ENCODE measurements around the gene LOXHD1. TPM values are rescaled to one million over a fixed set of nuclear protein-coding genes. Genes with fewer than 3 reads are reported as not detected.

The LOXHD1 gene
- total RNA-seq, 1 donor from 2014 or later, result 0.23 TPM

GRCh38 chr18:46475390-46475752 lies 181.6 kb downstream of the LOXHD1 start:
- Mint-ChIP-seq H3K4me1 (ENCODE audit: unreplicated experiment) (peaks cover 13% of the 10 kb centered on the region), H3K4me3 (ENCODE audit: unreplicated experiment) (no peak overlapping the region), H3K36me3 (ENCODE audit: low read depth, unreplicated experiment) (no peaks in the 10 kb centered on the region), H3K9me3 (ENCODE audit: unreplicated experiment) (no peaks in the 10 kb centered on the region), H3K27me3 (ENCODE audit: unreplicated experiment) (peaks cover 4% of the 10 kb centered on the region), H3K27ac (ENCODE audit: unreplicated experiment) (no peak overlapping the region)
- TF ChIP-seq CTCF (IDR thresholded peaks at IDR 0.05; ENCODE audit: unreplicated experiment), result no peak
- no peak for DNase-seq (ENCODE audit: low spot score)

GRCh38 chr18:46474487-46475389 lies 182.3 kb downstream of the LOXHD1 start:
- no peak for DNase-seq (ENCODE audit: low spot score)
- H3K27ac Mint-ChIP-seq (ENCODE audit: unreplicated experiment), result no peak overlapping the region
- H3K36me3 Mint-ChIP-seq (ENCODE audit: low read depth, unreplicated experiment), result no peaks in the 10 kb centered on the region
- no peaks in the 10 kb centered on the region for H3K9me3 Mint-ChIP-seq (ENCODE audit: unreplicated experiment)
- peaks cover 4% of the 10 kb centered on the region for H3K27me3 Mint-ChIP-seq (ENCODE audit: unreplicated experiment)
- H3K4me1 Mint-ChIP-seq (ENCODE audit: unreplicated experiment), result peaks cover 13% of the 10 kb centered on the region
- TF ChIP-seq CTCF (IDR thresholded peaks at IDR 0.05; ENCODE audit: unreplicated experiment), result no peak
- no peak overlapping the region for H3K4me3 Mint-ChIP-seq (ENCODE audit: unreplicated experiment)

GRCh38 chr18:46471809-46472498 lies 185.1 kb downstream of the LOXHD1 start:
- Mint-ChIP-seq H3K27ac (ENCODE audit: unreplicated experiment) (no peak overlapping the region), H3K27me3 (ENCODE audit: unreplicated experiment) (peaks cover 7% of the 10 kb centered on the region), H3K9me3 (ENCODE audit: unreplicated experiment) (no peaks in the 10 kb centered on the region), H3K4me3 (ENCODE audit: unreplicated experiment) (no peak overlapping the region), H3K4me1 (ENCODE audit: unreplicated experiment) (peaks cover 13% of the 10 kb centered on the region), H3K36me3 (ENCODE audit: low read depth, unreplicated experiment) (no peaks in the 10 kb centered on the region)
- no peak for DNase-seq (ENCODE audit: low spot score)
- TF ChIP-seq CTCF (IDR thresholded peaks at IDR 0.05; ENCODE audit: unreplicated experiment), result no peak

GRCh38 chr18:46470714-46471113 lies 186.3 kb downstream of the LOXHD1 start:
- Mint-ChIP-seq H3K27ac (ENCODE audit: unreplicated experiment) (no peak overlapping the region), H3K27me3 (ENCODE audit: unreplicated experiment) (peaks cover 7% of the 10 kb centered on the region), H3K4me3 (ENCODE audit: unreplicated experiment) (no peak overlapping the region), H3K36me3 (ENCODE audit: low read depth, unreplicated experiment) (no peaks in the 10 kb centered on the region), H3K4me1 (ENCODE audit: unreplicated experiment) (peaks cover 13% of the 10 kb centered on the region), H3K9me3 (ENCODE audit: unreplicated experiment) (no peaks in the 10 kb centered on the region)
- no peak for TF ChIP-seq CTCF (IDR thresholded peaks at IDR 0.05; ENCODE audit: unreplicated experiment)
- no peak for DNase-seq (ENCODE audit: low spot score)
